Ishikawa (cell line): ENCODE data around the gene CDHR4.

Experiments
- CEBPB ChIP-seq: IDR thresholded peaks from 2 replicates; pipeline ENCODE4 v1.6.1; 2012
- CREB1 ChIP-seq: IDR thresholded peaks from 2 replicates; pipeline ENCODE4 v1.6.1; 2012; ENCODE audit warnings: low read depth
- EP300 ChIP-seq: IDR thresholded peaks from 2 replicates; pipeline ENCODE4 v1.6.1; 2012; ENCODE audit warnings: borderline replicate concordance
- FOXM1 ChIP-seq: IDR thresholded peaks from 2 replicates; pipeline ENCODE4 v1.6.1; 2012; ENCODE audit warnings: low read depth, borderline replicate concordance
- RAD21 ChIP-seq: IDR thresholded peaks from 2 replicates; pipeline ENCODE4 v1.6.1; 2012; ENCODE audit warnings: low read depth
- TAF1 ChIP-seq: IDR thresholded peaks from 2 replicates; pipeline ENCODE4 v1.6.1; 2012; ENCODE audit warnings: low read depth, mild to moderate bottlenecking
- TCF12 ChIP-seq: IDR thresholded peaks from 2 replicates; pipeline ENCODE4 v1.6.1; 2012; ENCODE audit warnings: low read depth
- TEAD4 ChIP-seq: IDR thresholded peaks from 2 replicates; pipeline ENCODE4 v1.6.1; 2012
- USF1 ChIP-seq: IDR thresholded peaks from 2 replicates; pipeline ENCODE4 v1.6.1; 2012
- YY1 ChIP-seq: IDR thresholded peaks from 2 replicates; pipeline ENCODE4 v1.6.1; 2012; ENCODE audit warnings: low read depth
- ZBTB7A ChIP-seq: IDR thresholded peaks from 2 replicates; pipeline ENCODE4 v1.6.1; 2012; ENCODE audit warnings: low read depth
- TF ChIP-seq, protein P1 (sequence below): IDR thresholded peaks from 2 replicates; pipeline ENCODE4 v1.6.1; 2012; ENCODE audit warnings: low read depth, mild to moderate bottlenecking
- TF ChIP-seq, protein P2 (sequence below): IDR thresholded peaks from 2 replicates; pipeline ENCODE4 v1.6.1; 2012

DNA sequence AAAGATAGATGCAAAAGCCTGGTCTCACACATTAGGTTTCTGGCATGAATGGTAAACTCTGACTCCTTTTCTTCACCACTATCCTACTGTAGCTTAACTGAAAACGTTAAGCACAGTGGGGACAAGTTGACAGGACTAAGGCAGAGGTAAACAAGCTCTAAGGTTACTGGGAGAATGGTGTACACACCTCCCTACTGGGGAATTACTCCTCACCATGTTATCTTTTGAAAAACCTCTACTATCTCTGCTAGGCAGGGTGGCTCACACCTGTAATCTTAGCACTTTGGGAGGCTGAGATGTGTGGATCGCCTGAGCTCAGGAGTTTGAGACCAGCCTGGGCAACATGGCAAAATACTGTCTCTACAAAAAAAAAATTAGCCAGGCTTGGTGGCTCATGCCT, 42.5 kb downstream of the CDHR4 start:
- TF ChIP-seq CEBPB (no peak), ZBTB7A (no peak), YY1 (no peak), RAD21 (no peak), FOXM1 (no peak), TAF1 (no peak), USF1 (no peak), TCF12 (no peak), TEAD4 (no peak), EP300 (no peak), CREB1 (no peak)
- TF ChIP-seq, protein P1, sequence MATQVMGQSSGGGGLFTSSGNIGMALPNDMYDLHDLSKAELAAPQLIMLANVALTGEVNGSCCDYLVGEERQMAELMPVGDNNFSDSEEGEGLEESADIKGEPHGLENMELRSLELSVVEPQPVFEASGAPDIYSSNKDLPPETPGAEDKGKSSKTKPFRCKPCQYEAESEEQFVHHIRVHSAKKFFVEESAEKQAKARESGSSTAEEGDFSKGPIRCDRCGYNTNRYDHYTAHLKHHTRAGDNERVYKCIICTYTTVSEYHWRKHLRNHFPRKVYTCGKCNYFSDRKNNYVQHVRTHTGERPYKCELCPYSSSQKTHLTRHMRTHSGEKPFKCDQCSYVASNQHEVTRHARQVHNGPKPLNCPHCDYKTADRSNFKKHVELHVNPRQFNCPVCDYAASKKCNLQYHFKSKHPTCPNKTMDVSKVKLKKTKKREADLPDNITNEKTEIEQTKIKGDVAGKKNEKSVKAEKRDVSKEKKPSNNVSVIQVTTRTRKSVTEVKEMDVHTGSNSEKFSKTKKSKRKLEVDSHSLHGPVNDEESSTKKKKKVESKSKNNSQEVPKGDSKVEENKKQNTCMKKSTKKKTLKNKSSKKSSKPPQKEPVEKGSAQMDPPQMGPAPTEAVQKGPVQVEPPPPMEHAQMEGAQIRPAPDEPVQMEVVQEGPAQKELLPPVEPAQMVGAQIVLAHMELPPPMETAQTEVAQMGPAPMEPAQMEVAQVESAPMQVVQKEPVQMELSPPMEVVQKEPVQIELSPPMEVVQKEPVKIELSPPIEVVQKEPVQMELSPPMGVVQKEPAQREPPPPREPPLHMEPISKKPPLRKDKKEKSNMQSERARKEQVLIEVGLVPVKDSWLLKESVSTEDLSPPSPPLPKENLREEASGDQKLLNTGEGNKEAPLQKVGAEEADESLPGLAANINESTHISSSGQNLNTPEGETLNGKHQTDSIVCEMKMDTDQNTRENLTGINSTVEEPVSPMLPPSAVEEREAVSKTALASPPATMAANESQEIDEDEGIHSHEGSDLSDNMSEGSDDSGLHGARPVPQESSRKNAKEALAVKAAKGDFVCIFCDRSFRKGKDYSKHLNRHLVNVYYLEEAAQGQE: no peak
- TF ChIP-seq, protein P2, sequence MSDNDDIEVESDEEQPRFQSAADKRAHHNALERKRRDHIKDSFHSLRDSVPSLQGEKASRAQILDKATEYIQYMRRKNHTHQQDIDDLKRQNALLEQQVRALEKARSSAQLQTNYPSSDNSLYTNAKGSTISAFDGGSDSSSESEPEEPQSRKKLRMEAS: no peak
